T-cell (primary cell): ENCODE measurements around the gene MMP23B. TPM values are rescaled to one million over a fixed set of nuclear protein-coding genes. Genes with fewer than 3 reads are reported as not detected.
A peak's percentile ranks its signal among the peaks of the same experiment; 100 is the strongest.

Experiments
- ATAC-seq, 4 experiments: fragments of 200-7000 bp in 3 of 4; fragments of 150-1000 bp in 1 of 4; cut with Tn5 transposase; replicated peaks in 1 of 4; 1 replicate in 3 of 4; 2 replicates in 1 of 4; pipeline ENCODE4 v1.10.0; 2021; ENCODE audit warnings: moderate library complexity in 3 of 4, mild to moderate bottlenecking in 2 of 4, moderate number of reproducible peaks in 1 of 4
- CTCF ChIA-PET, 2 donors: fragments of 300-600 bp; sonication (Branson Sonifier 250); formaldehyde crosslinking; loops; one replicate each; lab custom pipeline; 2022; ENCODE audit warnings: antibody characterized with exemption in 2 of 2; lab: Charles Lee
- POLR2A ChIA-PET, 2 donors: fragments of 300-600 bp; sonication (Branson Sonifier 250); formaldehyde crosslinking; loops; one replicate each; lab custom pipeline; 2022; ENCODE audit warnings: antibody characterized with exemption in 2 of 2; lab: Charles Lee
- DNase-seq, 35 experiments: peaks; one replicate each; pipeline versions ENCODE4 v3.0.0 to v3.0.0-alpha.2; 2013 to 2023
- H3K27ac ChIP-seq: one replicate; pipeline ENCODE4 v1.5.1; 2013; ENCODE audit warnings: low read length
- H3K27me3 ChIP-seq, 2 experiments: replicated peaks in 1 of 2; 1 replicate in 1 of 2; 2 replicates in 1 of 2; pipeline versions ENCODE4 v1.6.1 to v1.7.0; 2013; ENCODE audit warnings: low read length in 1 of 2, mixed read lengths in 1 of 2; ENCODE audit not compliant: control insufficient read depth in 2 of 2, insufficient read depth in 2 of 2; ENCODE audit errors: extremely low read depth in 1 of 2
- H3K36me3 ChIP-seq, 2 donors: 1 replicate in 1 of 2; 2 replicates in 1 of 2; pipeline versions ENCODE4 v1.6.1 to v1.7.0; 2013; ENCODE audit warnings: low read length in 1 of 2; ENCODE audit not compliant: control insufficient read depth in 2 of 2, insufficient read depth in 1 of 2; ENCODE audit errors: extremely low read depth in 1 of 2
- H3K4me1 ChIP-seq, 2 experiments: 1 replicate in 1 of 2; 2 replicates in 1 of 2; pipeline versions ENCODE4 v1.6.1 to v1.7.0; 2013; ENCODE audit warnings: low read length in 2 of 2, mixed read lengths in 1 of 2; ENCODE audit not compliant: insufficient read depth in 2 of 2, control insufficient read depth in 1 of 2; ENCODE audit errors: extremely low read depth in 1 of 2
- H3K4me3 ChIP-seq, 2 donors: 1 replicate in 1 of 2; 2 replicates in 1 of 2; pipeline versions ENCODE4 v1.5.1 to v1.7.0; 2013; ENCODE audit warnings: mild to moderate bottlenecking in 2 of 2, low read length in 1 of 2, moderate library complexity in 1 of 2; ENCODE audit not compliant: control insufficient read depth in 1 of 2; ENCODE audit errors: extremely low read depth in 1 of 2
- H3K9me3 ChIP-seq: 2 replicates; pipeline ENCODE4 v1.7.0; 2013
- H3K27ac Mint-ChIP-seq, 2 donors: one replicate each; pipeline ENCODE4 v1.8.0; 2020 to 2021; ENCODE audit warnings: mild to moderate bottlenecking in 2 of 2, mixed read lengths in 2 of 2
- H3K27me3 Mint-ChIP-seq, 2 donors: one replicate each; pipeline ENCODE4 v1.8.0; 2021 to 2022; ENCODE audit warnings: mixed read lengths in 2 of 2
- H3K36me3 Mint-ChIP-seq: one replicate; pipeline ENCODE4 v1.8.0; 2021; ENCODE audit warnings: mixed read lengths
- H3K4me1 Mint-ChIP-seq, 3 donors: one replicate each; pipeline ENCODE4 v1.8.0; 2020 to 2022; ENCODE audit warnings: mixed read lengths in 3 of 3, mild to moderate bottlenecking in 1 of 3
- H3K4me3 Mint-ChIP-seq, 3 donors: one replicate each; pipeline ENCODE4 v1.8.0; 2020 to 2022; ENCODE audit warnings: mild to moderate bottlenecking in 3 of 3, mixed read lengths in 3 of 3, moderate library complexity in 3 of 3
- H3K9me3 Mint-ChIP-seq, 3 donors: one replicate each; pipeline ENCODE4 v1.8.0; 2020 to 2022; ENCODE audit warnings: mixed read lengths in 3 of 3
- WGBS: methylation state at CpG from one replicate; pipeline ENCODE4 v1.1.5; 2013; ENCODE audit warnings: missing lambda C conversion rate; ENCODE audit not compliant: insufficient coverage; 5-methylcytosine and 5-hydroxymethylcytosine counted together
- total RNA-seq, 35 experiments: library from RNA in 6 of 35; stranded (reverse) in 6 of 35; fragments of 120-200 nt in 1 of 35; gene quantifications; one replicate each; pipeline versions ENCODE4 v1.2.1 to v1.2.4 and lab custom pipeline; 2013 to 2026

The MMP23B gene
- total RNA-seq, 5 donors from 2014 or later (not counting 1 experiment from before 2014, with no cell fraction given), result 4.8 to 11.2 (median 6.8) TPM

GRCh38 chr1:1606232-1606631 is 25.7 kb upstream of the MMP23B start:
- Mint-ChIP-seq H3K9me3 (no peaks in the 10 kb centered on the region), H3K27me3 (no peaks in the 10 kb centered on the region), H3K27ac (peak overlapping the region in 1 of 2 donors; percentile 98), H3K4me3 (no peak overlapping the region), H3K4me1 (peaks cover 14 to 17% (median 14%) of the 10 kb centered on the region in 3 donors), H3K36me3 (no peaks in the 10 kb centered on the region)
- peaks cover 0 to 6% of the 10 kb centered on the region in 2 experiments for H3K27me3 ChIP-seq
- 94% methylated on average over 9 of the region's 13 CpGs for WGBS
- no peak for DNase-seq
- no peak for ATAC-seq
- no peaks in the 10 kb centered on the region for H3K36me3 ChIP-seq
- H3K9me3 ChIP-seq, result no peaks in the 10 kb centered on the region
- POLR2A ChIA-PET, result no interaction called here
- CTCF ChIA-PET, result no interaction called here
- H3K4me3 ChIP-seq, result no peak overlapping the region
- H3K4me1 ChIP-seq, result peaks cover 6 to 14% of the 10 kb centered on the region in 2 experiments
- H3K27ac ChIP-seq, result no peak overlapping the region

- no peak overlapping the region for H3K27ac Mint-ChIP-seq
- POLR2A ChIA-PET, result interaction anchor here in 1 of 2 donors (0.6 kb wide), 1 partner anchor 21 kb away, joined by 3 read pairs; no protein-coding TSS in a partner anchor
- no peaks in the 10 kb centered on the region for H3K27me3 Mint-ChIP-seq
- H3K9me3 Mint-ChIP-seq, result no peaks in the 10 kb centered on the region
- Histone ChIP-seq H3K36me3 (no peaks in the 10 kb centered on the region), H3K27ac (no peak overlapping the region), H3K27me3 (no peaks in the 10 kb centered on the region), H3K4me3 (no peak overlapping the region), H3K9me3 (no peaks in the 10 kb centered on the region), H3K4me1 (peaks cover 14 to 31% of the 10 kb centered on the region in 2 experiments)
- H3K4me1 Mint-ChIP-seq, result peaks cover 30 to 34% (median 31%) of the 10 kb centered on the region in 3 donors
- no peaks in the 10 kb centered on the region for H3K36me3 Mint-ChIP-seq
- CTCF ChIA-PET, result no interaction called here
- H3K4me3 Mint-ChIP-seq, result no peak overlapping the region
- WGBS, result 87% methylated on average over 9 of the region's 12 CpGs
- DNase-seq (no peak), ATAC-seq (no peak)
Measured at GRCh38 chr1:1609822-1610485, 22.0 kb upstream of the MMP23B start.

- Mint-ChIP-seq H3K27ac (peak overlapping the region in 1 of 2 donors; percentile 52), H3K4me3 (no peak overlapping the region), H3K36me3 (no peaks in the 10 kb centered on the region), H3K4me1 (peaks cover 30 to 35% (median 33%) of the 10 kb centered on the region in 3 donors), H3K27me3 (no peaks in the 10 kb centered on the region), H3K9me3 (no peaks in the 10 kb centered on the region)
- H3K4me3 ChIP-seq, result no peak overlapping the region
- no peak for DNase-seq
- no peaks in the 10 kb centered on the region for H3K36me3 ChIP-seq
- ChIA-PET POLR2A (no interaction called here), CTCF (no interaction called here)
- peaks cover 14 to 32% of the 10 kb centered on the region in 2 experiments for H3K4me1 ChIP-seq
- 89% methylated on average over 7 of the region's 9 CpGs for WGBS
- H3K27ac ChIP-seq, result no peak overlapping the region
- H3K27me3 ChIP-seq, result no peaks in the 10 kb centered on the region
- no peaks in the 10 kb centered on the region for H3K9me3 ChIP-seq
- ATAC-seq, result no peak
Measured at GRCh38 chr1:1610796-1611195, 21.2 kb upstream of the MMP23B start.

GRCh38 chr1:1612104-1612400 is 19.9 kb upstream of the MMP23B start:
- no peaks in the 10 kb centered on the region for H3K27me3 ChIP-seq
- H3K27ac Mint-ChIP-seq, result peak overlapping the region in 1 of 2 donors; percentile 39
- H3K36me3 Mint-ChIP-seq, result no peaks in the 10 kb centered on the region
- no peaks in the 10 kb centered on the region for H3K9me3 ChIP-seq
- no peaks in the 10 kb centered on the region for H3K9me3 Mint-ChIP-seq
- no peaks in the 10 kb centered on the region for H3K27me3 Mint-ChIP-seq
- peaks cover 29 to 35% (median 33%) of the 10 kb centered on the region in 3 donors for H3K4me1 Mint-ChIP-seq
- H3K36me3 ChIP-seq, result no peaks in the 10 kb centered on the region
- no peak overlapping the region for H3K4me3 ChIP-seq
- H3K4me3 Mint-ChIP-seq, result peak overlapping the region in 1 of 3 donors; percentile 4
- no CpG with 5 or more reads among the region's 3 CpGs for WGBS
- no peak overlapping the region for H3K27ac ChIP-seq
- POLR2A ChIA-PET, result no interaction called here
- CTCF ChIA-PET, result no interaction called here
- peaks cover 12 to 34% of the 10 kb centered on the region in 2 experiments for H3K4me1 ChIP-seq
- no peak for ATAC-seq
- DNase-seq, result no peak

GRCh38 chr1:1613509-1614082 is 18.4 kb upstream of the MMP23B start:
- WGBS, result 83% methylated on average over 11 of the region's 11 CpGs
- H3K27me3 ChIP-seq, result no peaks in the 10 kb centered on the region
- no peak for ATAC-seq
- Mint-ChIP-seq H3K9me3 (no peaks in the 10 kb centered on the region), H3K36me3 (peaks cover 4% of the 10 kb centered on the region), H3K27me3 (no peaks in the 10 kb centered on the region), H3K27ac (peak overlapping the region; percentile 94 to 98), H3K4me3 (peak overlapping the region; percentile 90 to 95 (median 92)), H3K4me1 (peaks cover 28 to 34% (median 29%) of the 10 kb centered on the region in 3 donors)
- peak overlapping the region; percentile 85 to 92 for H3K4me3 ChIP-seq
- no peak for DNase-seq
- peak overlapping the region; percentile 100 for H3K27ac ChIP-seq
- CTCF ChIA-PET, result interaction anchor here in 1 of 2 donors (0.8 to 1.0 kb wide), 2 partner anchors 16 to 44 kb away, joined by 3 read pairs; no protein-coding TSS in a partner anchor
- POLR2A ChIA-PET, result interaction anchor here (0.6 to 2.4 kb wide), 6 partner anchors 10 to 337 kb away, joined by 3 to 16 read pairs (median 3); no protein-coding TSS in a partner anchor
- H3K36me3 ChIP-seq, result peaks cover 7% of the 10 kb centered on the region in 2 donors
- H3K9me3 ChIP-seq, result no peaks in the 10 kb centered on the region
- H3K4me1 ChIP-seq, result peaks cover 14 to 27% of the 10 kb centered on the region in 2 experiments

- CTCF ChIA-PET, result interaction anchor here (0.6 to 1.0 kb wide), 6 partner anchors 15 to 277 kb away, joined by 3 to 6 read pairs (median 4); no protein-coding TSS in a partner anchor
Measured at GRCh38 chr1:1614204-1614953, 17.6 kb upstream of the MMP23B start.

More at GRCh38 chr1:1614204-1614953, 17.6 kb upstream of the MMP23B start:
- Mint-ChIP-seq H3K4me3 (peak overlapping the region; percentile 90 to 95 (median 92)), H3K27ac (peak overlapping the region; percentile 94 to 98), H3K9me3 (no peaks in the 10 kb centered on the region), H3K4me1 (peaks cover 28 to 34% (median 29%) of the 10 kb centered on the region in 3 donors), H3K27me3 (no peaks in the 10 kb centered on the region), H3K36me3 (peaks cover 4% of the 10 kb centered on the region)
- Histone ChIP-seq H3K27ac (peak overlapping the region; percentile 100), H3K9me3 (no peaks in the 10 kb centered on the region), H3K27me3 (no peaks in the 10 kb centered on the region), H3K36me3 (peaks cover 7% of the 10 kb centered on the region in 2 donors), H3K4me1 (peaks cover 14 to 27% of the 10 kb centered on the region in 2 experiments), H3K4me3 (peak overlapping the region; percentile 85 to 92)
- peak; percentile 35 to 84 (median 68) for DNase-seq
- ATAC-seq, result peak; percentile 5 to 22 (median 6)
- 11% methylated on average over 30 of the region's 30 CpGs for WGBS
- POLR2A ChIA-PET, result interaction anchor here (0.6 to 2.4 kb wide), 6 partner anchors 15 to 338 kb away, joined by 3 to 16 read pairs (median 3); no protein-coding TSS in a partner anchor
